Stimulated activated CD4-positive, alpha-beta T cell treated with anti-CD3 and anti-CD28 coated beads, Interleukin-1b, Interleukin-23, amount 100 ng/mL, for 4 hours (primary cell): ENCODE data around the gene ZSWIM4.
A peak's percentile ranks its signal among the peaks of the same experiment; 100 is the strongest.

ENCODE experiments used
- DNase-seq, 2 donors: peaks; one replicate each; pipeline ENCODE4 v3.0.0-alpha.2; 2020; ENCODE audit warnings: low read depth in 2 of 2

The ZSWIM4 gene

DNA sequence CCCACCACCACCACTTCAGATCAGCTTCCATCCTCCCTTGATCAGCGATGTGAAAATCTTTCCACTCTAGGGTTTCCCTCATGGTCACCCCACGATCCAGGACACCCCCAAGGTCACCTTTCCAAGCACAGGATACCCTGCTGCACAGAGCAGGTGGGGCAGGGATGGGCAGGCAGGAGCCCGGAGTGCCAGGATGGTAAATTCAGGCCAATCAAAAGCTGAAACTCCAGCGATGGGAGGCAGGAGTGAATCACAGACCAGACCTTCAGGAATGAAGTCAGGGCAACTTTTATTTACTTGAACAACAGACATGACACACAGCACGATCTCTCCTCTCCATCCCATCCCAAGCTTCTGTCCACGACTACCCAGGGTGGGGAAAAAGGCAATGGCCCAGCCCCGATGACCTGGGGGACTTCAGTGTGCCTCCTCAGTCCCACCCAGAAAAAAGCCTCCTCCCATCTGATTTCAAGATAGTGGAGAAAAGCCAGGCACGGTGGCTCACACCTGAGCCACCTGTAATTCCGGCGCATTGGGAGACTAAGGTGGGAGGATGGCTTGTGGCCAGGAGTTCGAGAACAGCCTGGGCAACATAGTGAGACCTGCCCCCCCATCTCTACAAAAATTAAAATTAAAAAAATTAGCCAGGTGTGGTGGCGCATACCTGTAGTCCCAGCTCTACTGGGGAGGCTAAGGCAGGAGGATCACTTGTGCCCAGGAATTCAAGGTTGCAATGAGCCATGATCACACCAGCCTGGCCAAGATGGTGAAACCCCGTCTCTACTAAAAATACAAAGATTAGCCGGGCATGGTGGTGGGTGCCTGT lies 39.2 kb downstream of the ZSWIM4 start:
- DNase-seq: no peak

DNA sequence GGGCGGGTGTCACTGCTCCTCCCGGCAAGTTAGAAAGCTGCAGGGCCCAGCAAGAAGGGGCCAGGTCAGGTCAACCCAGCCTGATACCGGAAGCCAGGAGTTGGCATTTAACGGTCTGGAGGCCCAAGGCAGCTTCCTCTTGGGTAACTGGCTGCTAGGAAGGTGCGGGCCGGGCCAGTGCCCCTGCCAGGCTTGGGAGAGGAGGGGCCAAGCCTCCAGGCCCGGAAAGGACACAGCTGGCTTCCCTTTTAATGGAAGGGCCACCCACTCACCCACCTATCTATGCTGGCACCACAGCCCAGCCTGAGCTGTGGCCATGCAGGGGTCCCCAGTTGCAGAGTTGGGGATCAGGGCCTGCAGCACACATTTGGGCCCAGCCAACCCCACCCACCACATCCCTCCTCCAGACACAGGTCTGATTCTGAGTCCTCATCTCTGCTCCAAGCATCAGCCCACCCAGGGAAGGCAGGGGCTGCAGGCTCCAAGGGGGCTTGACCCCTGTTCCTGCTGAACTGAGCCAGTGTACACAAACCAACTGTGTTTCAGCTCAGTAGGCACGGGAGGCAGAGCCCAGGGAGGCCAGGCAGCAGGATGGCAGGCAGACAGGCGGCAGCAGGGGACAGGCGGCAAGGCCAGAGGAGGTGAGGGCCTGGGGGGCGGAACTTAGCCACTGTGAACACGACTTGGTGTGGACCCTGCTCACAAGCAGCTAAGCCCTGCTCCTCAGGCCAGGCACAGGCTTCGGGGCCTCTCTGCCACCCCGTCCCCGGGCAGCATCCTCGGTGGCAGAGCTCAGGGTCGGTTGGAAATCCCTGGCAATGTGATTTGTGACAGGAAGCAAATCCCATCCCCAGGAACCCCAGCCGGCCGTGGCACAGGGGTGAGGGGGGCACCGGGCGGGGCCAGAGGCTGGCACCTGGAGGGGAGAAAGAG lies 40.8 kb downstream of the ZSWIM4 start:
- no peak for DNase-seq

DNA sequence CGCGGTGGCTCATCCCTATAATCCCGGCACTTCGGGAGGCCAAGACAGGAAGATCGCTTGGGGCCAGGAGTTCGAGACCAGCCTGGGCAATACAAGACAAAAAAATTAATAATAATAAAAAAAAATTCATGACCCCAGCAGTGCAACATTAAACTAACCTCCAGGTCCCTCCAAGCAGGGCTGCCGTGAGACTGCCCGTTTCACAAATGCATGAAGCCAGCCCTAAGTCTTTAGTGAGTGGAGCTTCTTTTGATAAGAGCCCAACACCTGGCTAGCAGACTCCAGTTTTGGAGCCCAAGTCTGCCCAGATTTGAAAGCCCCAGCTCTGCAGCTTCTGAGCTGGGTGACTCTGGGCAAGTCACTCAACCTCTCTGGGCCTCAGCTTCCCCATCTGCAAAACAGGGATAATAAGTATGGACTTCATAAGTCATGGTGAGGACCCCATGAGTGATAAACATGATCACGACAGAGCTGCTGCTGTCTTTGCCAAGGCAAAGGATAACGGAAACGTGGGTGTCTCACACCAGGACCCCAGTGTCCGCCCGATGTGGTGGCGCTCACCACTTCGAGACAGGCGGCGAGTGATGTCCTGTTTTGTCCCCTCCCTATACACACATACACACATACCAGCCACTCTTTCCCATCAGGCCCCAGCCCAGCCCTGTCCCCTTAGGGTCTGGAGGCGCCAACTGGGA lies 43.3 kb downstream of the ZSWIM4 start:
- no peak for DNase-seq

GRCh38 chr19:13839130-13839937 lies 44.1 kb downstream of the ZSWIM4 start:
- peak; percentile 81 to 82 for DNase-seq

DNA sequence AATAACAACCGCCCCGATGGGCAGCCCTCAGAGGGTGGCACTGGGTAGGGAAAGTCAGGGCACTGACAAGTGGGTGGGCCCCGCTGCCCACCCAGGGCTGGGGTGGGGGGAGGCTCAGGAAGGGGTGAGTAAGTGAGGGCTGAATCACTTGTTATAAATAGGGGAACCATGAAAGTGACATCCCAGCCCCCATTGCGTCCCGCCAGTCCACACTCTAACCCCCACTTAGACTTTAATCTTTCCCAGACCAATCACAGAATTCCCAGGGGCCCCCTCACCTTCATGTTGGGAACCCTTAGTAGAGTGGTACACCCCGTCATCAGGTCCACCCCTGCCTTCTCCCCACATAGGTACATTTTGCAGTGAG lies 44.7 kb downstream of the ZSWIM4 start:
- DNase-seq: no peak

DNA sequence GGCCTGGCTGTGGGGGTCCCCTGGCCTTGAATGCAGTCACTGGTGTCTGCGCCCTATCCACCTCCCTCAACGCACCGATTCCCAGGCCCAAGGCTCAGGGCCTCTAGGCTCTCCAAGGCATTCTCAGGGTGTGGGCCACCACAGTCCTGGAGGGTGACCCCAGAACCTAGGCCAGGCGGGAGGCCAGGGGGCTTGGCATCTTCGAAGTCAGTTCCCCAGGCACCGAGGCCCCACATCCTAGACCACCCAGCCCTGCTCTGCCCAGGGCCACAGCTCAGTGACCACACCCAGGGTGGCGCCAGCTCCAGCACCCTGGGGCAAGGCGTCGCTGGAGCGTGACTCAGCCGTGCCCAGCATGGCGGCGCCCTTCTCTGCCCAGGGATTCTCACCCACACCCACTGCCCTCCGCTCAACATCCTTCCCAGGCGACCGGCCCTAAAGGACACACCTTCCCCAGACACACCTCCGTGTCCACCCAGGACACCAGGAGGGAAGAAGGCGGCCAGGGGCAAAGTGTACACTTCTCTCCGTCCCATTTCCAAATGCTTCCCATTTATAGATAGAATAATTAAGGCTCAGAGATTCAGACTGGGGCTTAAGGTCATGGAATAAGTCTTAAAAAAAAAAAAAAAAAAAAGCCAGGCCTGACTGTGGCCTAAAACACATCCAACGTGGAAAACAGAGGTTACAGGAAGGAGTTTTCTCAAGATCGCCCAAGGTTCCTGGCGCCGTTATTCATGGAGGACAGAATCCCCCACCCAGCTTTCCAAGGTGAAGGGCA lies 45.3 kb downstream of the ZSWIM4 start:
- no peak for DNase-seq

- DNase-seq: no peak
These were observed 46.1 kb downstream of the ZSWIM4 start for GRCh38 chr19:13841086-13841961.

DNA sequence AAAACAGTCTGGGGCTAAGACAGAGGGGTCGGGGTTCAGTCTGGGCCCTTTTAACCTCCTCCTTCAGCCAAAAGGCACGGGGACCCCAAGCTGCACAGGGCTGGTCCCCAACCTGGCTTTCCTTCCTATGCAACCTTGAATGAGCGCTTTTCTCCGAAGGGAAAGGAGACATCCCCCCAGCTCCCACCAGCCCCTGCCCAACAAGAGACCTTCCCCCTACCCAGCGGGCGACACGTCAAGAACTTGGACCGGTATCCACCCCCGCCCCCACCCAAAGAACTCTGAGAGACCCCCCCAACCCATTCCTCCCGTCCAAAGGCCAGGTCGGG lies 46.7 kb downstream of the ZSWIM4 start:
- DNase-seq: no peak

- peak in 1 of 2 donors; percentile 59 for DNase-seq
These were observed 47.3 kb downstream of the ZSWIM4 start for GRCh38 chr19:13842291-13843103.

- no peak for DNase-seq
These were observed 48.1 kb downstream of the ZSWIM4 start for GRCh38 chr19:13843104-13843921.

DNA sequence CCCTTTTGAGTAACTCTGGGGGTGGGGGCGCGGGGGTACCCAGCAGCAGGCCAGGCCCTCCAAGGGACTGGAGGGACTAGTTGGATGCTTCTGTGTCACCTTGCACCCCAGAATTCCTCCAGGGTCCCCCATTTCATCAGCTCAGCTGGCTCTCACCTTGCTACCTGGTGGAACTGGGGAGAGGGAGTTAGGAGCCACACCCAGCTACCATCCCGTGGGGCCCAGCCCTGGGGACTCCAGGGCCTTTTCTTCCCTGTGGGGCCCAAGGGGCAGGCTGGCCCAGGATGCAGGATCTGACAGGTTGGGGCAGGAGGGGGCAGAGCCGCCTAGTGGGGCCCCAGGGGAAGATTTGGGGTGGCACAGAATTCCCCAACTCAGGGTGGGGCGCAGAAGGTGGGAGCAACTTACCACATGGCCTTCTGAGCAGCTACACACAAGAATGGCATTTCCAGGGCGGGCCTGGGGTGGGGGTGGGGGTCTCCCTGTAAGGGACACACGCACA lies 48.9 kb downstream of the ZSWIM4 start:
- no peak for DNase-seq

- peak; percentile 75 to 80 for DNase-seq
These were observed 51.5 kb downstream of the ZSWIM4 start for GRCh38 chr19:13846557-13847406.

GRCh38 chr19:13847407-13848339 lies 52.4 kb downstream of the ZSWIM4 start:
- peak in 1 of 2 donors; percentile 68 for DNase-seq

- no peak for DNase-seq
These were observed 53.1 kb downstream of the ZSWIM4 start for GRCh38 chr19:13848340-13848677.

DNA sequence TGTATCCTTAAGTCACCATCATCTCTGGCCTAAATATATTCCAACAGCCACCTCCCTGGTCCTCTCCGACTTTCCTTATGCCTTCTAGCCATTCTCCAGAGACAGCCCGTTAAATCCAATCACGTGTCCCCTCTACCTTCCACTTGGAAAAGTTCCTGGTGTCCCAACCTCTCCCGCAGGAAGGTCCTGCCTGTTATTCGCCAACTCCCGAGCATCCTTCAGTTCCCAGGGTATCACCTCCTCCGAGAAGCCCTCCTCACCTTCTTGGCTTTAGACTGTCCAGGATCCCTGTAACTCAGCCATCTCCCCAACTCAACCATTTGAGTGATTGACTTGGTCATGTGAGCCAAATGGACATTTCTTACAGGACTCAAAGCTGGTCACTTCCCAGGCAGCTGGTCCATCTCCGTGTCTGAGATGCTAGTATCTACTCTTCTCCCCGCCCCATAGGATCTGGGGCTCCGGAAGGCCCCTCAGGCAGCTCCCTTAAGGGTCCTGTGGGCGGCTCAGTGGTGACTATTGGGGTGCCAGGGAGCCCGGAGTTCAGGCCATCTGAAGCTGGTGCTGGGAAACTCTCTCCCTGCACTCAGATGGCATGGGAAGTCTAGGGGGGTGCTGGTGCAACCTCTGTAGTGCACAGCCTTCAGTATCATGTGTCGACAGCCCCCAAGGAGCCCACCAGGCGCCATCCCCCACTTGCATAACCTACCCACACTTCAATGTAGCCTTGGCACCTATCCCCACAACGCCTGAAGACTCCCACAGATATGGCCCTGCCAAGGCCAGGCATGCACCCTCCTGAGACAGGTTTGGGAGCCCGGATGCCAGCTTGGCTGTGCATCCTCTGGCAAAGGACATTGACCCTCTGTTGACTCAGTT lies 53.8 kb downstream of the ZSWIM4 start:
- no peak for DNase-seq
